ENCODE results near the gene ELP4. TPM values are rescaled to one million over a fixed set of nuclear protein-coding genes. Genes with fewer than 3 reads are reported as not detected.

Gene ELP4
- total RNA-seq, 1 donor from 2014 or later, result 21.7 TPM

DNA sequence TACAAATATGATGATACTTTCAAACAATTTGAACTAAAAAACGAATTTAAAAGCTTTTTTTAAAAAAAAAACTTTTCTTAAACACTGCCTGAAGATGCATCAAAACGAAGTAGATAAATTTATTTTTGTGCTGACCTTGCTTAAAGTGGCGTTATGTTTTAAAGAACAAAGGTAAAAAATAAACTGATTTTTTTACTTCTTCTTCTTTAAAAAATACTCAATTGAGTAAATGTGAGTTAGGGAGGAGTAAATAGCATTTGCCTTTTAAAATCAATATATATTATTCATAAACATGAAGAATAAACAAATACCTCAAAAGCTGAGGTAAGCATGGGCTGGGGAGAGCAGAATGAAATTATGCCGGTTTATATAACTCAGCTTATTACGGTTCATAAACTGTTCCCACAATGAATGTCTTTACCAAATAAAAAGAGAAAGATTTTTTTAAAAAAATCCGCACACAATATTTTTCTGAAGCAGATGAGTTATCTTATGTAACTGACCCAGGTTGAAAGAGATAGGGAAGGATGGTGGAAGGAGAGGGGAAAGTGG lies 292.5 kb downstream of the ELP4 start:
- no peak overlapping the region for H3K27ac Mint-ChIP-seq
- TF ChIP-seq, protein P1, sequence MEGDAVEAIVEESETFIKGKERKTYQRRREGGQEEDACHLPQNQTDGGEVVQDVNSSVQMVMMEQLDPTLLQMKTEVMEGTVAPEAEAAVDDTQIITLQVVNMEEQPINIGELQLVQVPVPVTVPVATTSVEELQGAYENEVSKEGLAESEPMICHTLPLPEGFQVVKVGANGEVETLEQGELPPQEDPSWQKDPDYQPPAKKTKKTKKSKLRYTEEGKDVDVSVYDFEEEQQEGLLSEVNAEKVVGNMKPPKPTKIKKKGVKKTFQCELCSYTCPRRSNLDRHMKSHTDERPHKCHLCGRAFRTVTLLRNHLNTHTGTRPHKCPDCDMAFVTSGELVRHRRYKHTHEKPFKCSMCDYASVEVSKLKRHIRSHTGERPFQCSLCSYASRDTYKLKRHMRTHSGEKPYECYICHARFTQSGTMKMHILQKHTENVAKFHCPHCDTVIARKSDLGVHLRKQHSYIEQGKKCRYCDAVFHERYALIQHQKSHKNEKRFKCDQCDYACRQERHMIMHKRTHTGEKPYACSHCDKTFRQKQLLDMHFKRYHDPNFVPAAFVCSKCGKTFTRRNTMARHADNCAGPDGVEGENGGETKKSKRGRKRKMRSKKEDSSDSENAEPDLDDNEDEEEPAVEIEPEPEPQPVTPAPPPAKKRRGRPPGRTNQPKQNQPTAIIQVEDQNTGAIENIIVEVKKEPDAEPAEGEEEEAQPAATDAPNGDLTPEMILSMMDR (conservative IDR thresholded peaks at IDR 0.05), result no peak
- no peak overlapping the region for H3K4me3 Mint-ChIP-seq
- DNase-seq (ENCODE audit: extremely low spot score, unreplicated experiment), result no peak
- H3K27me3 Mint-ChIP-seq, result peaks cover 96% of the 10 kb centered on the region
- no peaks in the 10 kb centered on the region for H3K9me3 Mint-ChIP-seq
- H3K4me1 Mint-ChIP-seq (ENCODE audit: unreplicated experiment), result peaks cover 20% of the 10 kb centered on the region
- peaks cover 7% of the 10 kb centered on the region for H3K36me3 Mint-ChIP-seq

GRCh38 chr11:31802609-31802989 lies 293.0 kb downstream of the ELP4 start:
- peak overlapping the region; percentile 71 for H3K27ac Mint-ChIP-seq
- no peak for DNase-seq (ENCODE audit: extremely low spot score, unreplicated experiment)
- peaks cover 7% of the 10 kb centered on the region for H3K36me3 Mint-ChIP-seq
- peak overlapping the region; percentile 83 for H3K4me3 Mint-ChIP-seq
- peaks cover 17% of the 10 kb centered on the region for H3K4me1 Mint-ChIP-seq (ENCODE audit: unreplicated experiment)
- TF ChIP-seq, protein P1 (conservative IDR thresholded peaks at IDR 0.05), result no peak
- H3K9me3 Mint-ChIP-seq, result no peaks in the 10 kb centered on the region
- peaks cover 96% of the 10 kb centered on the region for H3K27me3 Mint-ChIP-seq

GRCh38 chr11:31802990-31803812 lies 293.6 kb downstream of the ELP4 start:
- TF ChIP-seq, protein P1 (conservative IDR thresholded peaks at IDR 0.05), result no peak
- H3K27me3 Mint-ChIP-seq, result peaks cover 96% of the 10 kb centered on the region
- H3K9me3 Mint-ChIP-seq, result no peaks in the 10 kb centered on the region
- H3K36me3 Mint-ChIP-seq, result peaks cover 10% of the 10 kb centered on the region
- H3K27ac Mint-ChIP-seq, result peak overlapping the region; percentile 71
- peak; percentile 68 for DNase-seq (ENCODE audit: extremely low spot score, unreplicated experiment)
- peaks cover 13% of the 10 kb centered on the region for H3K4me1 Mint-ChIP-seq (ENCODE audit: unreplicated experiment)
- peak overlapping the region; percentile 83 for H3K4me3 Mint-ChIP-seq

GRCh38 chr11:31803813-31804311 lies 294.3 kb downstream of the ELP4 start:
- H3K27ac Mint-ChIP-seq, result peak overlapping the region; percentile 71
- H3K27me3 Mint-ChIP-seq, result peaks cover 97% of the 10 kb centered on the region
- DNase-seq (ENCODE audit: extremely low spot score, unreplicated experiment), result no peak
- H3K4me1 Mint-ChIP-seq (ENCODE audit: unreplicated experiment), result peaks cover 13% of the 10 kb centered on the region
- peaks cover 10% of the 10 kb centered on the region for H3K36me3 Mint-ChIP-seq
- no peaks in the 10 kb centered on the region for H3K9me3 Mint-ChIP-seq
- peak overlapping the region; percentile 83 for H3K4me3 Mint-ChIP-seq
- TF ChIP-seq, protein P1 (conservative IDR thresholded peaks at IDR 0.05), result no peak

GRCh38 chr11:31804312-31805036 lies 294.9 kb downstream of the ELP4 start:
- Mint-ChIP-seq H3K36me3 (peaks cover 10% of the 10 kb centered on the region), H3K27ac (peak overlapping the region; percentile 71), H3K9me3 (no peaks in the 10 kb centered on the region), H3K27me3 (peaks cover 97% of the 10 kb centered on the region), H3K4me1 (ENCODE audit: unreplicated experiment) (peaks cover 15% of the 10 kb centered on the region), H3K4me3 (peak overlapping the region; percentile 83)
- peak; percentile 62 for DNase-seq (ENCODE audit: extremely low spot score, unreplicated experiment)
- TF ChIP-seq, protein P1 (conservative IDR thresholded peaks at IDR 0.05), result no peak

All from type B pancreatic cell (in vitro differentiated cells).